ENCODE results near the gene TLE7.

DNA sequence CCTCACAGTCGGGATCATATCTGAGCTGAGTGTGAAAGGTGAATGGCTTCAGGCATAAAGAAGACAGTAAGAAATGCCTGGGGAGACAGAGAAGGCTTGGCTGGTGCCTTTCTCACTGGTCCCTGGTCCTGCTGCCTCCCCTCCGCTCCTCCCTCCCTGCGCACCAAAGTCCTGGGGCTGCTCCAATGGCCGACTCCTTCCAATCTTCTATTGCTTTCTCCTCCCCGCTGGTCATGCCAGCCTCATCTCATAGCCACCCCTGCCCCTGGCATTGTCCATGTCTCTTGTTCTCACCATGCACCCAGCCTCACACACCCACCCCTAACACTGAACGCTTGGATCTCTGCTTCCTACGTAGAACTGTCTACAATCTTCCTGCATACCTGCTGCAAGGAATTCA, 18.0 kb downstream of the TLE7 start:
- no peak for TF ChIP-seq POLR2A (IDR thresholded peaks at IDR 0.05; ENCODE audit: low read depth)
- TF ChIP-seq, protein P1, sequence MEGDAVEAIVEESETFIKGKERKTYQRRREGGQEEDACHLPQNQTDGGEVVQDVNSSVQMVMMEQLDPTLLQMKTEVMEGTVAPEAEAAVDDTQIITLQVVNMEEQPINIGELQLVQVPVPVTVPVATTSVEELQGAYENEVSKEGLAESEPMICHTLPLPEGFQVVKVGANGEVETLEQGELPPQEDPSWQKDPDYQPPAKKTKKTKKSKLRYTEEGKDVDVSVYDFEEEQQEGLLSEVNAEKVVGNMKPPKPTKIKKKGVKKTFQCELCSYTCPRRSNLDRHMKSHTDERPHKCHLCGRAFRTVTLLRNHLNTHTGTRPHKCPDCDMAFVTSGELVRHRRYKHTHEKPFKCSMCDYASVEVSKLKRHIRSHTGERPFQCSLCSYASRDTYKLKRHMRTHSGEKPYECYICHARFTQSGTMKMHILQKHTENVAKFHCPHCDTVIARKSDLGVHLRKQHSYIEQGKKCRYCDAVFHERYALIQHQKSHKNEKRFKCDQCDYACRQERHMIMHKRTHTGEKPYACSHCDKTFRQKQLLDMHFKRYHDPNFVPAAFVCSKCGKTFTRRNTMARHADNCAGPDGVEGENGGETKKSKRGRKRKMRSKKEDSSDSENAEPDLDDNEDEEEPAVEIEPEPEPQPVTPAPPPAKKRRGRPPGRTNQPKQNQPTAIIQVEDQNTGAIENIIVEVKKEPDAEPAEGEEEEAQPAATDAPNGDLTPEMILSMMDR (IDR thresholded peaks at IDR 0.05): no peak
- no peak for TF ChIP-seq EP300 (IDR thresholded peaks at IDR 0.05)
- no peak for TF ChIP-seq POLR2AphosphoS5 (IDR thresholded peaks at IDR 0.05)

Data from esophagus muscularis mucosa (tissue), 4 donors.